NCI-H2196 (cell line): ENCODE results near the gene SLC35F4.

Experiments
- DNase-seq: peaks from one replicate; lab custom pipeline; 2025; ENCODE audit not compliant: unreplicated experiment; lab: John Stamatoyannopoulos, UW

SLC35F4 gene

GRCh38 chr14:57549016-57549564, 316.8 kb downstream of the SLC35F4 start:
- DNase-seq, result no peak

GRCh38 chr14:57547131-57547530, 318.8 kb downstream of the SLC35F4 start:
- DNase-seq, result no peak

GRCh38 chr14:57533214-57533613, 332.7 kb downstream of the SLC35F4 start:
- DNase-seq, result no peak

GRCh38 chr14:57530571-57530970, 335.3 kb downstream of the SLC35F4 start:
- no peak for DNase-seq

GRCh38 chr14:57526942-57527341, 338.9 kb downstream of the SLC35F4 start:
- no peak for DNase-seq

- DNase-seq, result no peak
These were observed 346.8 kb downstream of the SLC35F4 start for GRCh38 chr14:57519043-57519442.
